C4-2B (cell line): ENCODE results near the gene UPK1A.

ENCODE experiments used
- CTCF ChIP-seq: fragments of 450-650 bp; conservative IDR thresholded peaks from 2 replicates; pipeline ENCODE4 v1.5.1; 2017; ENCODE audit warnings: mild to moderate bottlenecking
- ZFX ChIP-seq: fragments of 450-650 bp; IDR thresholded peaks from 2 replicates; pipeline ENCODE4 v1.6.1; 2017

GRCh38 chr19:35628264-35628564 lies 38.1 kb upstream of the UPK1A start:
- TF ChIP-seq CTCF (no peak), ZFX (no peak)
